IPS-20b (cell line): ENCODE results near the gene SLC25A26.

Source experiments
- H3K27ac ChIP-seq: one replicate; pipeline ENCODE4 v1.5.1; 2013; ENCODE audit warnings: low read length
- H3K27me3 ChIP-seq: 2 replicates; pipeline ENCODE4 v1.6.1; 2013; ENCODE audit warnings: mild to moderate bottlenecking, low read length, inconsistent platforms; ENCODE audit not compliant: insufficient read depth
- H3K36me3 ChIP-seq: 2 replicates; pipeline ENCODE4 v1.6.1; 2013; ENCODE audit warnings: low read depth, mild to moderate bottlenecking, inconsistent platforms, low read length, moderate library complexity; ENCODE audit not compliant: insufficient read depth
- H3K4me1 ChIP-seq: 2 replicates; pipeline ENCODE4 v1.6.1; 2013; ENCODE audit warnings: mild to moderate bottlenecking, control low read depth, inconsistent platforms, low read length, moderate library complexity; ENCODE audit not compliant: insufficient read depth
- H3K4me3 ChIP-seq: 2 replicates; pipeline ENCODE4 v1.5.1; 2013; ENCODE audit warnings: mild to moderate bottlenecking, low read length, inconsistent platforms
- H3K9ac ChIP-seq: 2 replicates; pipeline ENCODE4 v1.6.1; 2013; ENCODE audit warnings: low read depth, mild to moderate bottlenecking, inconsistent platforms, low read length, moderate library complexity
- H3K9me3 ChIP-seq: 2 replicates; pipeline ENCODE4 v1.6.1; 2013; ENCODE audit warnings: mild to moderate bottlenecking, low read depth, low read length, inconsistent platforms; ENCODE audit not compliant: insufficient read depth

The SLC25A26 gene

GRCh38 chr3:66399529-66400232 is 178.9 kb downstream of the SLC25A26 start:
- Histone ChIP-seq H3K27me3 (no peaks in the 10 kb centered on the region), H3K9me3 (no peaks in the 10 kb centered on the region), H3K36me3 (peaks cover 100% of the 10 kb centered on the region), H3K9ac (no peak overlapping the region), H3K4me3 (no peak overlapping the region), H3K4me1 (peaks cover 4% of the 10 kb centered on the region; the same call in 1 of the 2 replicates), H3K27ac (no peak overlapping the region)

GRCh38 chr3:66400411-66401156 is 179.8 kb downstream of the SLC25A26 start:
- H3K27me3 ChIP-seq, result no peaks in the 10 kb centered on the region

GRCh38 chr3:66401157-66401550 is 180.4 kb downstream of the SLC25A26 start:
- Histone ChIP-seq H3K9ac (no peak overlapping the region), H3K36me3 (peaks cover 100% of the 10 kb centered on the region), H3K9me3 (no peaks in the 10 kb centered on the region), H3K4me3 (no peak overlapping the region), H3K27ac (no peak overlapping the region), H3K27me3 (no peaks in the 10 kb centered on the region), H3K4me1 (peaks cover 4% of the 10 kb centered on the region; the same call in 1 of the 2 replicates)

More at GRCh38 chr3:66400411-66401156, 179.8 kb downstream of the SLC25A26 start:
- H3K4me3 ChIP-seq, result no peak overlapping the region
- no peak overlapping the region for H3K27ac ChIP-seq
- H3K4me1 ChIP-seq, result peaks cover 4% of the 10 kb centered on the region; the same call in 1 of the 2 replicates
- no peak overlapping the region for H3K9ac ChIP-seq
- H3K9me3 ChIP-seq, result no peaks in the 10 kb centered on the region
- peaks cover 100% of the 10 kb centered on the region for H3K36me3 ChIP-seq

- H3K9ac ChIP-seq, result 0 out of 2 replicates have a peak overlapping the region, but pooled peaks have one; percentile 15
- H3K9me3 ChIP-seq, result no peaks in the 10 kb centered on the region
- H3K4me1 ChIP-seq, result peaks cover 4% of the 10 kb centered on the region; the same call in 1 of the 2 replicates
- no peak overlapping the region for H3K27ac ChIP-seq
- H3K36me3 ChIP-seq, result peaks cover 100% of the 10 kb centered on the region
- H3K4me3 ChIP-seq, result no peak overlapping the region
- no peaks in the 10 kb centered on the region for H3K27me3 ChIP-seq
Observed at GRCh38 chr3:66401675-66402491, 181.1 kb downstream of the SLC25A26 start.

- Histone ChIP-seq H3K4me3 (no peak overlapping the region), H3K9me3 (no peaks in the 10 kb centered on the region), H3K27me3 (no peaks in the 10 kb centered on the region), H3K27ac (no peak overlapping the region), H3K36me3 (peaks cover 100% of the 10 kb centered on the region), H3K9ac (no peak overlapping the region), H3K4me1 (peaks cover 4% of the 10 kb centered on the region; the same call in 1 of the 2 replicates)
Observed at GRCh38 chr3:66402596-66403290, 181.9 kb downstream of the SLC25A26 start.

GRCh38 chr3:66403323-66403990 is 182.7 kb downstream of the SLC25A26 start:
- Histone ChIP-seq H3K36me3 (peaks cover 100% of the 10 kb centered on the region), H3K4me1 (peaks cover 11% of the 10 kb centered on the region; the same call in 1 of the 2 replicates), H3K27ac (no peak overlapping the region), H3K4me3 (no peak overlapping the region), H3K27me3 (no peaks in the 10 kb centered on the region), H3K9ac (no peak overlapping the region), H3K9me3 (no peaks in the 10 kb centered on the region)

- H3K4me1 ChIP-seq, result peaks cover 14% of the 10 kb centered on the region; the same call in 1 of the 2 replicates
- no peak overlapping the region for H3K27ac ChIP-seq
- H3K27me3 ChIP-seq, result no peaks in the 10 kb centered on the region
- no peak overlapping the region for H3K4me3 ChIP-seq
- peaks cover 98% of the 10 kb centered on the region for H3K36me3 ChIP-seq
- H3K9ac ChIP-seq, result no peak overlapping the region
- no peaks in the 10 kb centered on the region for H3K9me3 ChIP-seq
Observed at GRCh38 chr3:66404197-66404596, 183.4 kb downstream of the SLC25A26 start.

- no peak overlapping the region for H3K9ac ChIP-seq
Observed at GRCh38 chr3:66404903-66405700, 184.3 kb downstream of the SLC25A26 start.

GRCh38 chr3:66405701-66406091 is 184.9 kb downstream of the SLC25A26 start:
- H3K27me3 ChIP-seq, result no peaks in the 10 kb centered on the region
- H3K9me3 ChIP-seq, result no peaks in the 10 kb centered on the region
- H3K36me3 ChIP-seq, result peaks cover 98% of the 10 kb centered on the region
- no peak overlapping the region for H3K4me3 ChIP-seq
- peaks cover 14% of the 10 kb centered on the region; the same call in 1 of the 2 replicates for H3K4me1 ChIP-seq
- no peak overlapping the region for H3K9ac ChIP-seq
- no peak overlapping the region for H3K27ac ChIP-seq

More at GRCh38 chr3:66404903-66405700, 184.3 kb downstream of the SLC25A26 start:
- peaks cover 98% of the 10 kb centered on the region for H3K36me3 ChIP-seq
- H3K4me3 ChIP-seq, result no peak overlapping the region
- H3K27me3 ChIP-seq, result no peaks in the 10 kb centered on the region
- no peak overlapping the region for H3K27ac ChIP-seq
- no peaks in the 10 kb centered on the region for H3K9me3 ChIP-seq
- H3K4me1 ChIP-seq, result peaks cover 14% of the 10 kb centered on the region; the same call in 1 of the 2 replicates

GRCh38 chr3:66406163-66406562 is 185.4 kb downstream of the SLC25A26 start:
- Histone ChIP-seq H3K27ac (no peak overlapping the region), H3K4me1 (peaks cover 12% of the 10 kb centered on the region; the same call in 1 of the 2 replicates), H3K27me3 (no peaks in the 10 kb centered on the region), H3K9me3 (no peaks in the 10 kb centered on the region), H3K9ac (no peak overlapping the region), H3K4me3 (no peak overlapping the region), H3K36me3 (peaks cover 98% of the 10 kb centered on the region)
